ENCODE data around the gene PTMS.

DNA sequence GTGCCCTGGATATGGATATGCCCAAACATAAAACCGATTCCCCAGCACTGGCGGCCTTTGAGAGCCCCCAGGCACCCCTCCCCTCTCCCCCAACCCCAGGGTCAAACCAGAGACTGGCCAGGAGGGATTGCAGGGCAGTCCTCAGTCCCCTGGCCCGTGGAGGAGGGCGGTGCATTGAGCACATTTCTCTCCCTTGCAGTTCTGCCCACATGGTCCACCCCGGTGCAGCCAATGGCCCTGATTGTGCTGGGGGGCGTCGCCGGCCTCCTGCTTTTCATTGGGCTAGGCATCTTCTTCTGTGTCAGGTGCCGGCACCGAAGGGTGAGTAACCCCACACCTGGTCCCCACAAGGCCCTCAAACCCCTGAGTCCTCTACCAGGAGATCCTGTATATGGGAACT, 52.1 kb downstream of the PTMS start:
- TF ChIP-seq, protein P1, sequence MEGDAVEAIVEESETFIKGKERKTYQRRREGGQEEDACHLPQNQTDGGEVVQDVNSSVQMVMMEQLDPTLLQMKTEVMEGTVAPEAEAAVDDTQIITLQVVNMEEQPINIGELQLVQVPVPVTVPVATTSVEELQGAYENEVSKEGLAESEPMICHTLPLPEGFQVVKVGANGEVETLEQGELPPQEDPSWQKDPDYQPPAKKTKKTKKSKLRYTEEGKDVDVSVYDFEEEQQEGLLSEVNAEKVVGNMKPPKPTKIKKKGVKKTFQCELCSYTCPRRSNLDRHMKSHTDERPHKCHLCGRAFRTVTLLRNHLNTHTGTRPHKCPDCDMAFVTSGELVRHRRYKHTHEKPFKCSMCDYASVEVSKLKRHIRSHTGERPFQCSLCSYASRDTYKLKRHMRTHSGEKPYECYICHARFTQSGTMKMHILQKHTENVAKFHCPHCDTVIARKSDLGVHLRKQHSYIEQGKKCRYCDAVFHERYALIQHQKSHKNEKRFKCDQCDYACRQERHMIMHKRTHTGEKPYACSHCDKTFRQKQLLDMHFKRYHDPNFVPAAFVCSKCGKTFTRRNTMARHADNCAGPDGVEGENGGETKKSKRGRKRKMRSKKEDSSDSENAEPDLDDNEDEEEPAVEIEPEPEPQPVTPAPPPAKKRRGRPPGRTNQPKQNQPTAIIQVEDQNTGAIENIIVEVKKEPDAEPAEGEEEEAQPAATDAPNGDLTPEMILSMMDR (conservative IDR thresholded peaks at IDR 0.05 in 1 of 2, IDR thresholded peaks at IDR 0.05 in 1 of 2; ENCODE audit: low read depth in 1 of 2, low read length in 2 of 2) = no peak
- no peak for TF ChIP-seq EZH2 (IDR thresholded peaks at IDR 0.05; ENCODE audit: low read length, missing control alignments)

All from fibroblast of lung (primary cell).